Central memory CD8-positive, alpha-beta T cell (primary cell): ENCODE measurements around the gene R3HDM2.
"Not testable (repeated sequence)": the region's sequence is repeated elsewhere in the genome, so short reads cannot be mapped to it uniquely, and the experiment has no call there.

Experiments used
- ATAC-seq: fragments of 150-1000 bp; cut with Tn5 transposase; replicated peaks from 2 replicates; pipeline ENCODE4 v1.10.0; 2022; ENCODE audit warnings: mild to moderate bottlenecking, moderate FRiP score, moderate number of reproducible peaks; ENCODE audit not compliant: poor library complexity, severe bottlenecking; ENCODE audit errors: extremely low read depth
- DNase-seq, 2 donors: peaks; one replicate each; pipeline ENCODE4 v3.0.0; 2021; ENCODE audit warnings: low spot score in 2 of 2
- H3K27ac Mint-ChIP-seq: one replicate; pipeline ENCODE4 v1.8.0; 2022; ENCODE audit warnings: low read depth, mild to moderate bottlenecking, moderate library complexity, mixed read lengths
- H3K27me3 Mint-ChIP-seq: one replicate; pipeline ENCODE4 v1.8.0; 2022; ENCODE audit warnings: mixed read lengths
- H3K36me3 Mint-ChIP-seq: one replicate; pipeline ENCODE4 v1.8.0; 2022; ENCODE audit warnings: mild to moderate bottlenecking, moderate library complexity, mixed read lengths; ENCODE audit not compliant: insufficient read depth
- H3K4me1 Mint-ChIP-seq: one replicate; pipeline ENCODE4 v1.8.0; 2022; ENCODE audit warnings: mixed read lengths
- H3K4me3 Mint-ChIP-seq: one replicate; pipeline ENCODE4 v1.8.0; 2022; ENCODE audit warnings: mild to moderate bottlenecking, moderate library complexity, mixed read lengths
- H3K9me3 Mint-ChIP-seq: one replicate; pipeline ENCODE4 v1.8.0; 2022; ENCODE audit warnings: mixed read lengths

The R3HDM2 gene

GRCh38 chr12:57441846-57442427, 11.1 kb upstream of the R3HDM2 start:
- Mint-ChIP-seq H3K36me3 (no peaks in the 10 kb centered on the region), H3K9me3 (peaks cover 5% of the 10 kb centered on the region), H3K27ac (no peak overlapping the region), H3K4me1 (no peaks in the 10 kb centered on the region), H3K4me3 (no peak overlapping the region), H3K27me3 (peaks cover 16% of the 10 kb centered on the region)
- ATAC-seq: no peak
- no peak for DNase-seq

- peaks cover 16% of the 10 kb centered on the region for H3K27me3 Mint-ChIP-seq
- H3K4me3 Mint-ChIP-seq, DNase-seq, H3K36me3 Mint-ChIP-seq, H3K9me3 Mint-ChIP-seq, H3K27ac Mint-ChIP-seq, H3K4me1 Mint-ChIP-seq, ATAC-seq: not testable (repeated sequence)
Measured at GRCh38 chr12:57441393-57441792, 10.6 kb upstream of the R3HDM2 start.

- Mint-ChIP-seq H3K36me3 (no peaks in the 10 kb centered on the region), H3K27ac (no peak overlapping the region), H3K4me3 (no peak overlapping the region), H3K4me1 (peaks cover 7% of the 10 kb centered on the region), H3K27me3 (peaks cover 16% of the 10 kb centered on the region), H3K9me3 (peaks cover 5% of the 10 kb centered on the region)
- ATAC-seq: no peak
- DNase-seq: no peak
Measured at GRCh38 chr12:57439762-57440266, 9.0 kb upstream of the R3HDM2 start.

- peaks cover 16% of the 10 kb centered on the region for H3K27me3 Mint-ChIP-seq
- DNase-seq: no peak
- H3K27ac Mint-ChIP-seq: no peak overlapping the region
- ATAC-seq: no peak
- H3K36me3 Mint-ChIP-seq: no peaks in the 10 kb centered on the region
- peaks cover 7% of the 10 kb centered on the region for H3K4me1 Mint-ChIP-seq
- H3K9me3 Mint-ChIP-seq: peaks cover 5% of the 10 kb centered on the region
- H3K4me3 Mint-ChIP-seq: no peak overlapping the region
Measured at GRCh38 chr12:57438400-57438799, 7.6 kb upstream of the R3HDM2 start.

GRCh38 chr12:57435293-57435692, 4.5 kb upstream of the R3HDM2 start:
- H3K27me3 Mint-ChIP-seq: peaks cover under 1% of the 10 kb centered on the region
- ATAC-seq (no peak), DNase-seq (no peak)
- H3K9me3 Mint-ChIP-seq: no peaks in the 10 kb centered on the region
- peaks cover 7% of the 10 kb centered on the region for H3K36me3 Mint-ChIP-seq
- H3K4me3 Mint-ChIP-seq: peak overlapping the region; percentile 12
- peaks cover 18% of the 10 kb centered on the region for H3K4me1 Mint-ChIP-seq
- H3K27ac Mint-ChIP-seq: peak overlapping the region; percentile 79

- Mint-ChIP-seq H3K27me3 (no peaks in the 10 kb centered on the region), H3K4me1 (peaks cover 24% of the 10 kb centered on the region), H3K9me3 (no peaks in the 10 kb centered on the region), H3K27ac (peak within 1 kb of the TSS; percentile 79), H3K4me3 (peak within 1 kb of the TSS; percentile 12), H3K36me3 (peaks cover 10% of the 10 kb centered on the region)
- ATAC-seq (no peak), DNase-seq (no peak)
Measured at GRCh38 chr12:57434517-57435223, 3.8 kb upstream of the R3HDM2 start, which contains the start of gene INHBC. TSS of gene INHBC (plus strand) at chr12:57434784. CDS start at chr12:57434887, 103 bp downstream.

- Mint-ChIP-seq H3K9me3 (no peaks in the 10 kb centered on the region), H3K27ac (no peak overlapping the region), H3K4me3 (no peak overlapping the region), H3K27me3 (no peaks in the 10 kb centered on the region), H3K36me3 (peaks cover 17% of the 10 kb centered on the region), H3K4me1 (peaks cover 31% of the 10 kb centered on the region)
- no peak for DNase-seq
- no peak for ATAC-seq
Measured at GRCh38 chr12:57433370-57433769, 2.5 kb upstream of the R3HDM2 start.

- ATAC-seq: no peak
- peak overlapping the region; percentile 100 for H3K27ac Mint-ChIP-seq
- H3K27me3 Mint-ChIP-seq: no peaks in the 10 kb centered on the region
- no peaks in the 10 kb centered on the region for H3K9me3 Mint-ChIP-seq
- DNase-seq: no peak
- peaks cover 19% of the 10 kb centered on the region for H3K36me3 Mint-ChIP-seq
- peaks cover 42% of the 10 kb centered on the region for H3K4me1 Mint-ChIP-seq
- peak overlapping the region; percentile 88 for H3K4me3 Mint-ChIP-seq
Measured at GRCh38 chr12:57431654-57432188, 878 bp upstream of the R3HDM2 start.

GRCh38 chr12:57430112-57430930, 522 bp downstream of the R3HDM2 start:
- peak; percentile 59 for ATAC-seq
- Mint-ChIP-seq H3K27ac (peak overlapping the region; percentile 100), H3K36me3 (peaks cover 25% of the 10 kb centered on the region), H3K4me1 (peaks cover 43% of the 10 kb centered on the region), H3K9me3 (no peaks in the 10 kb centered on the region), H3K4me3 (peak overlapping the region; percentile 88), H3K27me3 (no peaks in the 10 kb centered on the region)
- peak; percentile 23 to 36 for DNase-seq

GRCh38 chr12:57429473-57430111, 1.3 kb downstream of the R3HDM2 start:
- peak overlapping the region; percentile 100 for H3K27ac Mint-ChIP-seq
- DNase-seq (no peak), ATAC-seq (no peak)
- H3K4me1 Mint-ChIP-seq: peaks cover 40% of the 10 kb centered on the region
- H3K4me3 Mint-ChIP-seq: peak overlapping the region; percentile 88
- no peaks in the 10 kb centered on the region for H3K9me3 Mint-ChIP-seq
- H3K27me3 Mint-ChIP-seq: no peaks in the 10 kb centered on the region
- peaks cover 27% of the 10 kb centered on the region for H3K36me3 Mint-ChIP-seq

GRCh38 chr12:57428965-57429364, 1.9 kb downstream of the R3HDM2 start:
- DNase-seq: no peak
- Mint-ChIP-seq H3K27ac (peak overlapping the region; percentile 100), H3K4me3 (peak overlapping the region; percentile 88), H3K9me3 (no peaks in the 10 kb centered on the region), H3K36me3 (peaks cover 32% of the 10 kb centered on the region), H3K4me1 (peaks cover 45% of the 10 kb centered on the region), H3K27me3 (no peaks in the 10 kb centered on the region)
- ATAC-seq: no peak

GRCh38 chr12:57426948-57427347, 3.9 kb downstream of the R3HDM2 start:
- H3K36me3 Mint-ChIP-seq: peaks cover 43% of the 10 kb centered on the region
- H3K4me3 Mint-ChIP-seq, DNase-seq, H3K27me3 Mint-ChIP-seq, ATAC-seq, H3K27ac Mint-ChIP-seq, H3K9me3 Mint-ChIP-seq: not testable (repeated sequence)
- H3K4me1 Mint-ChIP-seq: peaks cover 45% of the 10 kb centered on the region
